Transverse colon (tissue), 4 donors: ENCODE data around the gene PLOD2. TPM values are rescaled to one million over a fixed set of nuclear protein-coding genes. Genes with fewer than 3 reads are reported as not detected.
A peak's percentile ranks its signal among the peaks of the same experiment; 100 is the strongest.

Experiments
- DNase-seq: peaks from one replicate; pipeline ENCODE4 v3.0.0-alpha.2; 2019
- H3K27ac ChIP-seq, 4 donors: fragments of 200-600 bp; sonication (generic); 2 replicates each; pipeline ENCODE4 v1.5.1; 2016 to 2018; ENCODE audit warnings: inconsistent platforms in 4 of 4
- H3K27me3 ChIP-seq: fragments of 200-600 bp; sonication (generic); 2 replicates; pipeline ENCODE4 v1.5.1; 2017; ENCODE audit warnings: inconsistent platforms
- H3K36me3 ChIP-seq, 4 donors: fragments of 200-600 bp; sonication (generic); 2 replicates each; pipeline ENCODE4 v1.5.1; 2017 to 2019; ENCODE audit warnings: inconsistent platforms in 4 of 4
- H3K4me1 ChIP-seq, 4 donors: fragments of 200-600 bp; sonication (generic); 2 replicates each; pipeline ENCODE4 v1.5.1; 2017 to 2020; ENCODE audit warnings: inconsistent platforms in 4 of 4
- H3K4me3 ChIP-seq, 4 donors: fragments of 200-600 bp; sonication (generic); 1 replicate in 1 of 4; 2 replicates in 3 of 4; pipeline versions ENCODE4 v1.5.1 to v1.6.1; 2017 to 2019; ENCODE audit warnings: inconsistent platforms in 4 of 4
- H3K9me3 ChIP-seq, 2 donors: fragments of 200-600 bp; sonication (generic); 2 replicates each; pipeline ENCODE4 v1.5.1; 2017 to 2019; ENCODE audit warnings: inconsistent platforms in 2 of 2
- CTCF ChIP-seq, 5 experiments: fragments of 200-600 bp in 3 of 5; fragments of 450-650 bp in 2 of 5; sonication (generic) in 3 of 5; IDR thresholded peaks; 1 replicate in 2 of 5; 2 replicates in 3 of 5; pipeline ENCODE4 v1.5.1; 2016 to 2017; ENCODE audit warnings: antibody characterized with exemption in 5 of 5, inconsistent platforms in 3 of 5, mild to moderate bottlenecking in 2 of 5, moderate library complexity in 1 of 5
- EP300 ChIP-seq: sonication (generic); formaldehyde crosslinking; IDR thresholded peaks from one replicate; pipeline ENCODE4 v1.6.1; 2017; ENCODE audit warnings: antibody characterized with exemption, low read depth
- POLR2A ChIP-seq: fragments of 450-650 bp; IDR thresholded peaks from one replicate; pipeline ENCODE4 v1.6.1; 2016; ENCODE audit warnings: antibody characterized with exemption, mild to moderate bottlenecking, moderate library complexity
- POLR2AphosphoS5 ChIP-seq, 3 donors: sonication (generic); formaldehyde crosslinking; IDR thresholded peaks; one replicate each; pipeline ENCODE4 v1.6.1; 2016; ENCODE audit warnings: antibody characterized with exemption in 3 of 3
- WGBS, 2 donors: methylation state at CpG; one replicate each; pipeline ENCODE4 v1.1.5; 2018; ENCODE audit warnings: low coverage in 1 of 2; 5-methylcytosine and 5-hydroxymethylcytosine counted together
- in situ Hi-C, 4 donors: fragments of 200-750 bp; cut with MboI; loops; one replicate each; pipeline versions ENCODE4 v1.15.0 to v1.15.1; 2017; ENCODE audit warnings: low sequenced_read_pairs in 3 of 4, low pct_ligation_motif_present in 1 of 4, low pct_unique_long_range_greater_than_20kb in 1 of 4
- intact Hi-C: fragments of 100-400 bp; cut with DNase I; formaldehyde crosslinking; loops from one replicate; pipeline ENCODE4 v1.15.1; 2023; ENCODE audit warnings: low total_unique reads
- total RNA-seq, 4 donors: library from RNA; depleted of rRNA; stranded (reverse); fragments of >200 nt; gene quantifications; one replicate each; pipeline ENCODE4 v1.1.0, GENCODE V29; 2016

The PLOD2 gene
- total RNA-seq, 4 donors from 2014 or later, result 18.9 to 178 (median 92.0) TPM

GRCh38 chr3:146058241-146058640, 102.7 kb downstream of the PLOD2 start:
- no peak for TF ChIP-seq CTCF (IDR thresholded peaks at IDR 0.05)
- TF ChIP-seq POLR2AphosphoS5 (IDR thresholded peaks at IDR 0.05), result no peak
- TF ChIP-seq EP300, result no peak
- no peak for TF ChIP-seq POLR2A
- intact Hi-C loops (no loop called here), in situ Hi-C loops (loop anchor here in 3 of 4 donors (25.0 kb wide), 4 partner anchors 104 to 529 kb away; partner anchors contain the start of gene PLOD2 (in 1 of the 3))
- no peak for DNase-seq
- H3K27me3 ChIP-seq, result no peaks in the 10 kb centered on the region
- H3K27ac ChIP-seq, result peak overlapping the region in 1 of 4 donors; percentile 1
- no peaks in the 10 kb centered on the region for H3K4me1 ChIP-seq
- no peak overlapping the region for H3K4me3 ChIP-seq
- H3K9me3 ChIP-seq, result no peaks in the 10 kb centered on the region
- H3K36me3 ChIP-seq, result no peaks in the 10 kb centered on the region
- 65 to 71% methylated on average over 2 of the region's 2 CpGs for WGBS, 2 donors

GRCh38 chr3:146052791-146053310, 108.1 kb downstream of the PLOD2 start:
- Histone ChIP-seq H3K4me3 (no peak overlapping the region), H3K36me3 (no peaks in the 10 kb centered on the region), H3K4me1 (no peaks in the 10 kb centered on the region), H3K27me3 (no peaks in the 10 kb centered on the region), H3K9me3 (no peaks in the 10 kb centered on the region), H3K27ac (no peak overlapping the region)
- no peak for TF ChIP-seq POLR2AphosphoS5 (IDR thresholded peaks at IDR 0.05)
- in situ Hi-C loops (loop anchor here in 3 of 4 donors (25.0 kb wide), 4 partner anchors 109 to 534 kb away; partner anchors contain the start of gene PLOD2 (in 1 of the 3)), intact Hi-C loops (no loop called here)
- no peak for DNase-seq
- WGBS, 2 donors, result 80 to 87% methylated on average over 6 of the region's 6 CpGs

- in situ Hi-C loops (loop anchor here in 3 of 4 donors (25.0 kb wide), 4 partner anchors 110 to 535 kb away; partner anchors contain the start of gene PLOD2 (in 1 of the 3)), intact Hi-C loops (no loop called here)
- Histone ChIP-seq H3K4me1 (no peaks in the 10 kb centered on the region), H3K27ac (no peak overlapping the region), H3K27me3 (no peaks in the 10 kb centered on the region), H3K9me3 (no peaks in the 10 kb centered on the region), H3K4me3 (no peak overlapping the region), H3K36me3 (no peaks in the 10 kb centered on the region)
- TF ChIP-seq CTCF (IDR thresholded peaks at IDR 0.05) (no peak), POLR2A (no peak), EP300 (no peak), POLR2AphosphoS5 (IDR thresholded peaks at IDR 0.05) (no peak)
- 74 to 80% methylated on average over 2 of the region's 2 CpGs for WGBS, 2 donors
- no peak for DNase-seq
These were observed 108.8 kb downstream of the PLOD2 start for GRCh38 chr3:146052056-146052790.

- no peaks in the 10 kb centered on the region for H3K27me3 ChIP-seq
- 52 to 56% methylated on average over 5 of the region's 5 CpGs for WGBS, 2 donors
- H3K4me1 ChIP-seq, result no peaks in the 10 kb centered on the region
- H3K36me3 ChIP-seq, result no peaks in the 10 kb centered on the region
- in situ Hi-C loops, result loop anchor here in 3 of 4 donors (25.0 kb wide), 4 partner anchors 112 to 537 kb away; partner anchors contain the start of gene PLOD2 (in 1 of the 3)
- no peak for DNase-seq
- H3K27ac ChIP-seq, result no peak overlapping the region
- no peak for TF ChIP-seq CTCF (IDR thresholded peaks at IDR 0.05)
- TF ChIP-seq POLR2AphosphoS5 (IDR thresholded peaks at IDR 0.05), result no peak
- no peak for TF ChIP-seq POLR2A
- no peak for TF ChIP-seq EP300
- H3K4me3 ChIP-seq, result no peak overlapping the region
- intact Hi-C loops, result no loop called here
- H3K9me3 ChIP-seq, result no peaks in the 10 kb centered on the region
These were observed 110.3 kb downstream of the PLOD2 start for GRCh38 chr3:146050691-146051090.
